ENCODE data around the gene SPRR5.

Gene SPRR5

DNA sequence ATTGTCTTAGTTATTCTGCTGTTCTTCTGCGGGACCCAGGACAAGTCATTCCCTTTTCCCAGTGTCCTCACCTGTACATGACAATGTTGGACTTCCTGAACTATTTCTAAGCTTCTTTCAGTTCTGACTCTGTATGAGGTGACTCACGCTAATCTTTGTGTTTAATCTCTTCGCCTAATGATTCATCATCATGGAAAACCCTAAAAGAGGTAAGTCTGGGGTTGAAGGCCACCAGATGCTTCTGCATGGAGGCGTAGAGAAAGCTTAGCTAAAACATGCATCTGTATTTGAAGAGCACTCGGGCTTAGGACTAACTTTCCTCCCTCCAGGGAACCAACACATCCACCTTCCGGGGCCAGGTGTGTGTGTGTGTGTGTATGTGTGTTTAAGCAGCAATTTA, 7.4 kb downstream of the SPRR5 start:
- POLR2A ChIA-PET = no interaction called here

GRCh38 chr1:152957561-152957960, 10.6 kb downstream of the SPRR5 start:
- no peak for TF ChIP-seq CTCF (IDR thresholded peaks at IDR 0.05; ENCODE audit: control extremely low read depth, extremely low read depth, low read depth, missing control alignments)
- ChIA-PET CTCF (no interaction called here), POLR2A (no interaction called here)
- no peak for DNase-seq (ENCODE audit: extremely low spot score)

More for the DNA sequence above, 7.4 kb downstream of the SPRR5 start:
- no peak for DNase-seq (ENCODE audit: extremely low spot score)
- CTCF ChIA-PET = interaction anchor here (1.3 kb wide), 1 partner anchor 28 kb away, joined by 4 read pairs; no protein-coding TSS in a partner anchor
- no peak for TF ChIP-seq CTCF (IDR thresholded peaks at IDR 0.05; ENCODE audit: control extremely low read depth, extremely low read depth, low read depth, missing control alignments)

DNA sequence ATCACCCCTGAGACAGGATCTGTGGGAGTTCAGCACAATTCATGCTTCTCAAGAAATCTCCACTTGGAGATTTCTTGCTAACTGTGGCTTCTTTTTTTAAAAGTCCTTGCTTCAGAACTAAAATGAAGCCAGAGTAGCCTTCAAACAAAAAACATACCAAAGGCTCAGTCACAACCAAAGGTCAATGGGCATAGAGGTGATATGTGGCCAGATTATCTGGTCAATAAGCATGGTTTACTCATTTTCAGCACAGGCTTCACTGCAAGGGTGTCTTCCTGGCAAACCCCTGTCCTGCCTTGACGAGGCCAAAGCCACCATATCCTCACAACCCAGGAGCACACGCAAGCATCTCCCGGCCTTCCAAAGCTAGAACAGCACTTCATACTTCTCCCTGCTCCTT, 12.3 kb downstream of the SPRR5 start:
- DNase-seq (ENCODE audit: extremely low spot score) = no peak
- TF ChIP-seq CTCF (IDR thresholded peaks at IDR 0.05; ENCODE audit: control extremely low read depth, extremely low read depth, low read depth, missing control alignments) = no peak
- ChIA-PET POLR2A (no interaction called here), CTCF (interaction anchor here (1.4 kb wide), 1 partner anchor 34 kb away, joined by 4 read pairs; no protein-coding TSS in a partner anchor)

- POLR2A ChIA-PET = no interaction called here
- no peak for DNase-seq (ENCODE audit: extremely low spot score)
- no peak for TF ChIP-seq CTCF (IDR thresholded peaks at IDR 0.05; ENCODE audit: control extremely low read depth, extremely low read depth, low read depth, missing control alignments)
- CTCF ChIA-PET = interaction anchor here (0.6 to 1.4 kb wide), 3 partner anchors 15 to 270 kb away, joined by 3 to 5 read pairs (median 3); no protein-coding TSS in a partner anchor
These were observed 12.9 kb downstream of the SPRR5 start for GRCh38 chr1:152959801-152960451.

DNA sequence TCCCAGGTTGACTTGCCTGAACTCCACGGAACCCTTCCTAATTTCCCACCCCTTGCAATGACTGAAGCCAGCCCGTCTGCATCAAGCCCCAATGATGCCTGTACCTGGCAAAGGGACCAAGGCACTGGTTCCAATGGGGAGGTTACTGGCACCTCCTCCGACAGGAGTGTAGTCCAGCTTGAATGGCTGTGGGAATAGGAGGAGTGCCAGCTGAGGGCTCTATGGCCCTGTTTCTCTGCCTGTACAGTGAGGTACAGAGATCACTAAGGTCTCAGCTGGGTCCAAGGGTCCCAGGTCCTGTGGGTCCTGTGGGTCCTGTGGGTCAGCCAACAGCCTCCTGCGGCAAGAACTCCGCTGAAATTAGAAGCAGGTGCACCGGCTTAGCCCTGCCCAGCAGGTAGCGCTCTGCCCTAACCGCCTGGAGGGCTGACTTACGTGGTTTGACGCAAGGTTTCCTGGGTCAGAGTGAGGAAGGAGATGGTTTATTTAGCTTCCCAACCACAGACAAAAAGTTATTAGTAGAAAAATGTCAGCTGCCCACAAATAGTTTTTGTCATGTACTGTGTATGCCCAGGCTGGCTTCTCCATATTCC, 13.5 kb downstream of the SPRR5 start:
- ChIA-PET POLR2A (no interaction called here), CTCF (interaction anchor here (0.9 to 1.4 kb wide), 2 partner anchors 47 to 270 kb away, joined by 3 to 5 read pairs; no protein-coding TSS in a partner anchor)
- peak; percentile 26 for DNase-seq (ENCODE audit: extremely low spot score)
- no peak for TF ChIP-seq CTCF (IDR thresholded peaks at IDR 0.05; ENCODE audit: control extremely low read depth, extremely low read depth, low read depth, missing control alignments)

DNA sequence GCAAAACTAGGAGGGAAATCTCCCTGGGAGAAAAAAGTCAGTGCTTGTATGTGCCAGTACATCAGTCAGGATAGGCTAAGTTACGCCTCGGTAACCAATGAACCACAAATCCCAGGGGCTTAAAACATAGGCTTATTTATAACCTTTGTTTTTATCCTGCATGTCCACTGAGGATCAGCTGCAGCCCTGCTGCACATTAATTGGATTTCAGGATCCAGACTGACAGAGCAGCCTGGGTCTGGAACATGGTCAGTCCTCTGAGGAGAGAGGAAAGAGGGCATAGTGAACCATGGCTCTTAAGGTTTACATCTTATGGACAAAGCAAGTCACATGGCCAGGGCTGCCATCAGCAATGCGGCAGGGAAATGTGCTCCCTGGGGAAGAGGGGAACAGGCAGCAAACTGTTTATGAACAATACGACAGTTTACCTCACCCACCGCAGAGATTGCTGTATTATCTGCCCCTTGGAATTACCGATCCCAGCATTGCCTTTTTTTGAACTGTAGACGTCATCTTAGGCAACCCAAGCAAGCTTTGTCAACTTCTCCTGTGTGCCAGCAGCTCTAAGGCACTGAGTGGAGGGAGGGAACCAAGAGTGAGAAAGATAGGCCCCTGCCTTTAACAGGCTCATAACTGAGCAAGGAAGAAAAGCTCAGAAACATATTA, 14.4 kb downstream of the SPRR5 start:
- no peak for DNase-seq (ENCODE audit: extremely low spot score)
- POLR2A ChIA-PET = no interaction called here
- TF ChIP-seq CTCF (IDR thresholded peaks at IDR 0.05; ENCODE audit: control extremely low read depth, extremely low read depth, low read depth, missing control alignments) = no peak
- CTCF ChIA-PET = interaction anchor here (1.4 kb wide), 1 partner anchor 48 kb away, joined by 5 read pairs; no protein-coding TSS in a partner anchor
